IMR-90 (cell line): Measurements from ENCODE around the gene RORC. TPM values are rescaled to one million over a fixed set of nuclear protein-coding genes. Genes with fewer than 3 reads are reported as not detected.
"Not testable (repeated sequence)": the region's sequence is repeated elsewhere in the genome, so short reads cannot be mapped to it uniquely, and the experiment has no call there.

ENCODE experiments used
- ATAC-seq: fragments of 200-7000 bp; cut with Tn5 transposase; 2 replicates; pipeline ENCODE4 v1.9.1; 2020; ENCODE audit warnings: low read depth, mild to moderate bottlenecking, moderate library complexity
- BruUV-seq: library from RNA; stranded (reverse); fragments of 400-500 nt; replicated peaks from 2 replicates; lab custom pipeline; 2021; lab: Mats Ljungman, UMichigan
- CTCF ChIA-PET: fragments of 300-600 bp; formaldehyde crosslinking; extraction: SDS; loops from one replicate; lab custom pipeline; 2021; ENCODE audit warnings: antibody characterized with exemption; lab: Yijun Ruan, JAX
- POLR2A ChIA-PET: fragments of 300-600 bp; sonication (Branson Sonifier 250); formaldehyde crosslinking; loops from one replicate; lab custom pipeline; 2022; ENCODE audit warnings: antibody characterized with exemption; ENCODE audit not compliant: unreplicated experiment; lab: Charles Lee
- DNase-seq: peaks from one replicate; pipeline ENCODE4 v3.0.0; 2013
- H2AFZ ChIP-seq: replicated peaks from 2 replicates; pipeline ENCODE3; 2013; ENCODE audit warnings: low read length, mild to moderate bottlenecking; ENCODE audit not compliant: poor library complexity
- H2AK5ac ChIP-seq: 2 replicates; pipeline ENCODE4 v1.6.1; 2013; ENCODE audit warnings: low read depth, low read length, inconsistent platforms
- H2AK9ac ChIP-seq: replicated peaks from 2 replicates; pipeline ENCODE3; 2013; ENCODE audit warnings: mild to moderate bottlenecking, low read depth, low read length, moderate library complexity; ENCODE audit not compliant: poor library complexity
- H2BK120ac ChIP-seq: 2 replicates; pipeline ENCODE4 v1.6.1; 2013; ENCODE audit warnings: low read depth, low read length, inconsistent platforms
- H2BK15ac ChIP-seq: 3 replicates; pipeline ENCODE4 v1.6.1; 2013; ENCODE audit warnings: low read depth, low read length, inconsistent platforms
- H2BK20ac ChIP-seq: 2 replicates; pipeline ENCODE4 v1.6.1; 2013; ENCODE audit warnings: low read depth, mild to moderate bottlenecking, inconsistent platforms, low read length, moderate library complexity
- H2BK5ac ChIP-seq: 2 replicates; pipeline ENCODE4 v1.6.1; 2013; ENCODE audit warnings: mild to moderate bottlenecking, low read depth, low read length, inconsistent platforms; ENCODE audit not compliant: poor library complexity, severe bottlenecking
- H3K14ac ChIP-seq: replicated peaks from 2 replicates; pipeline ENCODE4 v1.6.1; 2013; ENCODE audit warnings: low read depth, low read length, inconsistent platforms
- H3K18ac ChIP-seq: 2 replicates; pipeline ENCODE4 v1.6.1; 2013; ENCODE audit warnings: low read depth, low read length, control low read depth
- H3K23ac ChIP-seq: 2 replicates; pipeline ENCODE4 v1.6.1; 2013; ENCODE audit warnings: low read depth, low read length, inconsistent platforms
- H3K27ac ChIP-seq: 2 replicates; pipeline ENCODE4 v1.5.1; 2013; ENCODE audit warnings: mild to moderate bottlenecking, control low read depth, low read length; ENCODE audit not compliant: insufficient read depth
- H3K27me3 ChIP-seq: 2 replicates; pipeline ENCODE4 v1.6.1; 2013; ENCODE audit warnings: low read length; ENCODE audit not compliant: control insufficient read depth, insufficient read depth
- H3K36me3 ChIP-seq: 2 replicates; pipeline ENCODE4 v1.6.1; 2013; ENCODE audit warnings: low read length, mixed read lengths; ENCODE audit not compliant: control insufficient read depth, insufficient read depth
- H3K4ac ChIP-seq: 2 replicates; pipeline ENCODE4 v1.6.1; 2013; ENCODE audit warnings: low read depth, low read length, inconsistent platforms
- H3K4me1 ChIP-seq: 2 replicates; pipeline ENCODE4 v1.6.1; 2013; ENCODE audit warnings: low read length, mixed read lengths; ENCODE audit not compliant: control insufficient read depth, insufficient read depth
- H3K4me2 ChIP-seq: 2 replicates; pipeline ENCODE4 v1.6.1; 2013; ENCODE audit warnings: low read depth, mild to moderate bottlenecking, control low read depth, low read length, moderate library complexity
- H3K4me3 ChIP-seq: 2 replicates; pipeline ENCODE4 v1.5.1; 2013; ENCODE audit warnings: low read depth, mild to moderate bottlenecking, control low read depth, low read length, moderate library complexity; ENCODE audit not compliant: insufficient read depth
- H3K56ac ChIP-seq: 2 replicates; pipeline ENCODE4 v1.6.1; 2013; ENCODE audit warnings: low read length, inconsistent platforms; ENCODE audit not compliant: insufficient read depth; ENCODE audit errors: extremely low read depth
- H3K79me1 ChIP-seq, 2 experiments: 2 replicates each; pipeline ENCODE4 v1.6.1; 2013; ENCODE audit warnings: low read length in 2 of 2, inconsistent platforms in 1 of 2, low read depth in 1 of 2
- H3K9ac ChIP-seq: 2 replicates; pipeline ENCODE4 v1.6.1; 2013; ENCODE audit warnings: low read depth, low read length, control low read depth
- H3K9me1 ChIP-seq: 2 replicates; pipeline ENCODE4 v1.6.1; 2013; ENCODE audit warnings: low read length, inconsistent platforms; ENCODE audit not compliant: insufficient read depth
- H3K9me3 ChIP-seq: 2 replicates; pipeline ENCODE4 v1.6.1; 2013; ENCODE audit warnings: low read length; ENCODE audit not compliant: control insufficient read depth, insufficient read depth
- H4K20me1 ChIP-seq: 2 replicates; pipeline ENCODE4 v1.6.1; 2013; ENCODE audit warnings: low read length, inconsistent platforms; ENCODE audit not compliant: insufficient read depth
- H4K5ac ChIP-seq: 2 replicates; pipeline ENCODE4 v1.6.1; 2013; ENCODE audit warnings: mild to moderate bottlenecking, low read depth, low read length, control low read depth
- H4K8ac ChIP-seq, 2 experiments: 2 replicates each; pipeline ENCODE4 v1.6.1; 2013; ENCODE audit warnings: low read depth in 2 of 2, low read length in 2 of 2, control low read depth in 1 of 2, inconsistent platforms in 1 of 2
- H4K91ac ChIP-seq: 2 replicates; pipeline ENCODE4 v1.6.1; 2013; ENCODE audit warnings: low read depth, low read length, inconsistent platforms; ENCODE audit not compliant: insufficient read depth
- WGBS, 2 experiments: methylation state at CpG; one replicate each; pipeline versions ENCODE4 v1.1.5 to v1.1.7; 2013; ENCODE audit warnings: missing lambda C conversion rate in 2 of 2; ENCODE audit not compliant: insufficient read length in 1 of 2; ENCODE audit errors: extremely low coverage in 2 of 2; 5-methylcytosine and 5-hydroxymethylcytosine counted together
- dilution Hi-C: fragments of 300-500 bp; cut with HindIII; formaldehyde crosslinking; loops from one replicate; pipeline ENCODE4 v1.14.3; 2018; ENCODE audit warnings: low sequenced_read_pairs; ENCODE audit not compliant: unreplicated experiment
- in situ Hi-C: fragments of 300-500 bp; cut with MboI; formaldehyde crosslinking; loops from 3 replicates; pipeline ENCODE4 v1.14.3; 2019; ENCODE audit warnings: low sequenced_read_pairs, inconsistent platforms, mixed read lengths
- intact Hi-C: fragments of 100-400 bp; cut with micrococcal nuclease; formaldehyde crosslinking; loops from 2 replicates; pipeline ENCODE4 v1.10.0; 2022
- polyA plus RNA-seq, 3 experiments: library from polyadenylated mRNA; depleted of rRNA; stranded (reverse); fragments of >200 nt; gene quantifications; 2 replicates each; pipeline ENCODE4 v1.2.3, GENCODE V29; 2012; ENCODE audit warnings: low replicate concordance in 1 of 3
- total RNA-seq: library from RNA; depleted of rRNA; stranded (reverse); fragments of >200 nt; gene quantifications from 2 replicates; pipeline ENCODE4 v1.2.3, GENCODE V29; 2012

The RORC gene
- total and polyA plus RNA-seq, 2 of the 4 experiments (the other 2 are of a cell fraction) = not detected

GRCh38 chr1:151768351-151769066 lies 63.1 kb downstream of the RORC start:
- H2AK9ac ChIP-seq, H2BK5ac ChIP-seq, CTCF ChIA-PET, in situ Hi-C loops, H3K14ac ChIP-seq, H3K9me1 ChIP-seq, dilution Hi-C loops, H3K4ac ChIP-seq, H2BK20ac ChIP-seq, H2BK120ac ChIP-seq, H4K91ac ChIP-seq, DNase-seq, H4K8ac ChIP-seq, H3K9me3 ChIP-seq, H2AK5ac ChIP-seq, H3K79me1 ChIP-seq, H3K23ac ChIP-seq, ATAC-seq, H3K27ac ChIP-seq, H3K56ac ChIP-seq, H3K4me1 ChIP-seq, BruUV-seq, intact Hi-C loops, POLR2A ChIA-PET, H2AFZ ChIP-seq, H3K4me2 ChIP-seq, H3K27me3 ChIP-seq, H4K20me1 ChIP-seq, H3K36me3 ChIP-seq, H2BK15ac ChIP-seq, H3K4me3 ChIP-seq, H4K5ac ChIP-seq, H3K9ac ChIP-seq, H3K18ac ChIP-seq: not testable (repeated sequence)
- no CpG with 5 or more reads among the region's 7 CpGs for WGBS, 2 experiments
